T-helper 2 cell treated with Interferon-gamma antibody and Interleukin-4, amounts not matched to agents 5 μg/mL and 100 μg/mL, for 36 hours (primary cell): ENCODE results near the gene F8.
A peak's percentile ranks its signal among the peaks of the same experiment; 100 is the strongest.
"Not testable (repeated sequence)": the region's sequence is repeated elsewhere in the genome, so short reads cannot be mapped to it uniquely, and the experiment has no call there.

Experiments
- DNase-seq: peaks from one replicate; pipeline ENCODE4 v3.0.0; 2021; ENCODE audit warnings: low spot score
- H3K27ac Mint-ChIP-seq: one replicate; pipeline ENCODE4 v1.8.0; 2021; ENCODE audit warnings: mild to moderate bottlenecking, mixed read lengths
- H3K27me3 Mint-ChIP-seq: one replicate; pipeline ENCODE4 v1.8.0; 2021; ENCODE audit warnings: low read depth, mixed read lengths
- H3K36me3 Mint-ChIP-seq: one replicate; pipeline ENCODE4 v1.8.0; 2021; ENCODE audit warnings: low read depth, mixed read lengths
- H3K4me1 Mint-ChIP-seq: one replicate; pipeline ENCODE4 v1.8.0; 2021; ENCODE audit warnings: low read depth, mixed read lengths
- H3K4me3 Mint-ChIP-seq: one replicate; pipeline ENCODE4 v1.8.0; 2022; ENCODE audit warnings: mild to moderate bottlenecking, moderate library complexity, mixed read lengths
- H3K9me3 Mint-ChIP-seq: one replicate; pipeline ENCODE4 v1.8.0; 2021; ENCODE audit warnings: mixed read lengths

F8 gene

DNA sequence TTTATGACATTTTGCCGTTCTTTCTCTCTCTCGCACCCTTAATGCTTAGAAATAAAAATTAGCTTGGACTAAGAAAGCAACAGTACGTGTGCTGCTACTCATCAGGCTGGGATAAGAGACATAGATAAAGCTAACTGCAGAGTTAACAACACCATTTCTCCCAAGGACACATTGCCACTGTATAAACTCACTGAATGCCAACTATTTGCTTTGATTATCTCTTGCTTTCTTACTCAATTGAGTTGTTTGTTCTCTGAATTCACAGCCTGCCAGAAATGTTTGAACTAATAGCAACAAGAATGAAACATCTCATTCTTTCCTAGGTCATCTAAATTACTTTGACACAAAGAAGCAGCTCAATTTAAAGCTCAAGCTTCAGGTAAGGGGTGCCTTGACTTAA lies 34.6 kb downstream of the F8 start:
- H3K4me1 Mint-ChIP-seq = no peaks in the 10 kb centered on the region

DNA sequence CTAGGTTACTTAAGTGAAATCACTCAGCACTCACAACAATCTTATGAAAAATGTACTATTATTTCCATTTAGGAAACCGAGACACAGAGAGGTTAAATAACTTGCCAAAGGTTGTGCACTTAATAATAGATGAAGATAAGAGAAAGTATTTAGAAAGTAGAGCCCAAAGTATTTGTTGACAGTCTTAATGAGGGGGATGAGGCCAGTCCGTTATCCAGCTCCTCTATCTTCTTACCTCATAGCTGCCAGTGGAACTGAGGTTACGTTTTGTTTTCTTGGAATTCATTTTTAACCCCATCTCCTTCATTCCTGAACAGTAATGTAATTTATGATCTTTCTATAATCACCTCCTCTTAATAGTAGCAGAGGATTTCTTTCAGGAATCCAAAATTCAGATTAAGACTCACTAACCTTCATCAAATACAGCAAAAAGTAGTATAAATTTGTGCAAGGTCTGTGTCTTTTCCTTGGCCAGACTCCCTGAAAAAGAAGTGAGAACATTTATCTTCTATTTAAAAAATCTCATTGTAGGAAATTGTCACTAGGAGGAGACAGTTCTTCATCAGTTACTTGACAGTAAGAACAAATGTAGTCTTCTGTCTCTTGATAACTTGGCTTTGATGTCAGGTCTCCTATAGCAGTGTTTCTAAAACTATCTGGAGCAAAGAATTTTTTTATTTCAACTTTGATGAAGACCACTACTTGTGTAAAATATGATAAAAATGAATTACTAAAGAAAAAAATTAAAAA lies 35.5 kb downstream of the F8 start:
- H3K9me3 Mint-ChIP-seq = no peaks in the 10 kb centered on the region
- DNase-seq = no peak
- H3K4me3 Mint-ChIP-seq = no peak overlapping the region
- H3K27ac Mint-ChIP-seq = no peak overlapping the region
- peaks cover 3% of the 10 kb centered on the region for H3K27me3 Mint-ChIP-seq
- no peaks in the 10 kb centered on the region for H3K4me1 Mint-ChIP-seq
- no peaks in the 10 kb centered on the region for H3K36me3 Mint-ChIP-seq

More for the DNA sequence above, 34.6 kb downstream of the F8 start:
- H3K9me3 Mint-ChIP-seq = no peaks in the 10 kb centered on the region
- H3K36me3 Mint-ChIP-seq = no peaks in the 10 kb centered on the region
- H3K27ac Mint-ChIP-seq = no peak overlapping the region
- DNase-seq = no peak
- H3K4me3 Mint-ChIP-seq = no peak overlapping the region
- H3K27me3 Mint-ChIP-seq = peaks cover 3% of the 10 kb centered on the region

DNA sequence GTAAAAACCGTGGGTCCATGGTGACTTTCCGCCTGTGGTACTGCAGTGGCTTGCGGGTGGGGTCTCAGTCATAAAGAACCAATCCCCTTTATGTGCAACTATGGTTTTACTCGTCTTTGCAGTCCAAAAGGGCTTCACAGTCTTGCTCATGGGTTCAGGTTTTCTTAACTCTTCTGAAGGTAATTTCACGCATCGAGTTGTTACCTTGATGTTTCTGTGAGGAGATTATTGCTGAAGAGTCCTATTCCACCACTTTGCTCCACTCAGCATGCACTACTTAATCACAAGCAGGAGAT lies 41.5 kb downstream of the F8 start:
- peaks cover 11% of the 10 kb centered on the region for H3K4me1 Mint-ChIP-seq
- no peaks in the 10 kb centered on the region for H3K27me3 Mint-ChIP-seq
- H3K9me3 Mint-ChIP-seq = peaks cover 9% of the 10 kb centered on the region

DNA sequence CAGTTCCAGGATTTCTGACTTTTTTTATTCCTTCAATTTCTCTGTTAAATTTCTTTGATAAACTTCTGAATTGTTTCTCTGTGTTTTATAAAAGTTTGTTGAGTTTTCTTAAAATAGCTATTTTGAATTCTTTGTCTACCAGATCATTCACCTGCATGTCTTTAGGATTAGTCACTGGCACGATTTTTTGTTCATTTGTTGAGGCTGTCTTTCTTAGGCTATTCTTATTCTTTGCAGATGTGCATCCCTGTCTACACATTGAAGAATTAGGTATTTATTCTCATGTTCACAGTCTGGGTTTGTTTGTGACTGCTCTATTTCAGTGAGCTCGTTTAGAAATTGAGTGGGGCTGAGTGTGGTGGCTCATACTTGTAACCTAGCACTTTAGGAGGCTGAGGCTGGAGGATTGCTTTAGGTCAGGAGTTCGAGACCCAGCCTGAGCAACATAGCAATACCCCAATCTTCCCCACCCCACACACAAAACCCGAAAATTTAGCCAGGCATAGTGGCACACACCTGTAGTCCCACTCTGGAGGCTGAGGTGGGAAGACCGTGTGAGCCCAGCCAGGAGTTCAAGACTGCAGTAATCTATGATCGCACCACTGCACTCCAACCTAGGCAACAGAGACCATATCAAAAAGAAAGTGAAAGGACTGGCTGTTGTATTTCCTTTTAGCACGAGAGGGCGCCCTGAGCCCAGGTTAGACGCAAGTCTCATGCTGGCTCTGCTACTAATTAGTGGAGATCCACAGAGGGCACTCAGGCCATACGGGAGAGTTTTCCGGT lies 42.0 kb downstream of the F8 start:
- peak; percentile 65 for DNase-seq
- H3K36me3 Mint-ChIP-seq = peaks cover 2% of the 10 kb centered on the region
- H3K27me3 Mint-ChIP-seq = peaks cover under 1% of the 10 kb centered on the region
- H3K27ac Mint-ChIP-seq = peak overlapping the region; percentile 79
- H3K4me1 Mint-ChIP-seq = peaks cover 11% of the 10 kb centered on the region
- peak overlapping the region; percentile 81 for H3K4me3 Mint-ChIP-seq
- H3K9me3 Mint-ChIP-seq = peaks cover 9% of the 10 kb centered on the region

More for the DNA sequence above, 41.5 kb downstream of the F8 start:
- peak overlapping the region; percentile 79 for H3K27ac Mint-ChIP-seq
- peak overlapping the region; percentile 81 for H3K4me3 Mint-ChIP-seq
- no peak for DNase-seq
- H3K36me3 Mint-ChIP-seq = peaks cover 2% of the 10 kb centered on the region

DNA sequence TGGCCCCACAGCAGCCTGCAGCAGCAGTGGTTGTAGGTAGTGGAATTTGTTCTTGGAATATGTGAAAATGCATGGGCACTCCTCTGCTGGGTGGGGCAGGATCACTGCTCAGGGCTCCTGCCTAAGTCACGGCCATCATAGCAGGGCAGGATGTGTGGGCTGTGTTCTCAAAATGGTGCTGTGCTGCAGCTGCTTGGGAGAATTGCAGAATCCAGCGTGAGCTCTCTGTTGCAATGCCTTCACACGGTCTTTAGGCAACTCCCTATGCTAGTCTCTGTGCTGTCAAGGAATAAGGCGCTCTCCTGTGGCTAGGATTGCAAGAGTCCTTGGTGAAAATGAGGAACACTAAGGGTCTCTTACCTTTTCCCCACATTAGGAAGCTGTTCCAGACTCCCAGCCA lies 42.9 kb downstream of the F8 start:
- Mint-ChIP-seq H3K9me3 (peaks cover 9% of the 10 kb centered on the region), H3K4me1 (peaks cover 11% of the 10 kb centered on the region), H3K27ac (peak overlapping the region; percentile 36), H3K36me3 (peaks cover 2% of the 10 kb centered on the region), H3K4me3 (no peak overlapping the region), H3K27me3 (peaks cover 7% of the 10 kb centered on the region)
- no peak for DNase-seq

DNA sequence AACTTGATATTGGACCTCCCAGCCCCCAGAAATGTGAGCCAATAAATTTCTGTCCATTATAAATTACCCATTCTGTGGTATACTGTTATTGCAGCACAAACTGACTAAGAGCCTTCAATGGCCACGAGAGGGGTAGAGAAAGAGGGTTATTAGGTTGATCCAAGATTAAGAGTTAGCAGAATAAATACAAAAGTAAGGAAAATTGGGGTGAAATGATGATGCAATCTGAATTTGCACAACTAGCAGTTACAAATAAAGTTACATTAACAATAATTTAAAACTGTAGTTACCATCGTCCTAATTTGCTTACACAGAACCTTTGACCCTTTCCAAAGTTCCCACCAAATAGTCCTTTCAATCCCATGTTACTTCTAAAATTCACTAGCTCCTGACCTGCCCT lies 54.2 kb downstream of the F8 start:
- Mint-ChIP-seq H3K27ac (no peak overlapping the region), H3K9me3 (no peaks in the 10 kb centered on the region), H3K36me3 (no peaks in the 10 kb centered on the region), H3K4me1 (no peaks in the 10 kb centered on the region), H3K4me3 (no peak overlapping the region), H3K27me3 (peaks cover 11% of the 10 kb centered on the region)
- no peak for DNase-seq

DNA sequence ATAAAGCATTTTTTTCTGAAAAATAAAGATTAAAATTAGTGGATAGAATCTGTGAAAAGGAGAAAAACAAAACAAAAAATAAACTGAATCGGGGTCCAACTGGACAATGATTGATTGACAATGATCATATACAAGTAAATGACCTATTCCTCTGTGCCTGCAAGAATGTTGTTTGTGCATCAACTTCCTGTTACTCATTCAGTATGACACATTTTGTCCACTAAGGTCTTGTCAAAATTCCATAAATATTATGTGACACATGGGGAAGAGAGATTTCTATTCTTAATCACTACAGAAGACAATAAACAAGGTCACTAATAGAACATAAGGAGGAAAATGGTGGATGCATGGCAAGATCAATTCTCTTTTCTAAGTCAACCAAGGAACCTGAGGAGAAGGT lies 54.9 kb downstream of the F8 start:
- no peaks in the 10 kb centered on the region for H3K4me1 Mint-ChIP-seq
- no peaks in the 10 kb centered on the region for H3K9me3 Mint-ChIP-seq
- H3K36me3 Mint-ChIP-seq = no peaks in the 10 kb centered on the region
- H3K4me3 Mint-ChIP-seq = no peak overlapping the region
- no peak overlapping the region for H3K27ac Mint-ChIP-seq
- no peak for DNase-seq
- H3K27me3 Mint-ChIP-seq = peaks cover 11% of the 10 kb centered on the region

DNA sequence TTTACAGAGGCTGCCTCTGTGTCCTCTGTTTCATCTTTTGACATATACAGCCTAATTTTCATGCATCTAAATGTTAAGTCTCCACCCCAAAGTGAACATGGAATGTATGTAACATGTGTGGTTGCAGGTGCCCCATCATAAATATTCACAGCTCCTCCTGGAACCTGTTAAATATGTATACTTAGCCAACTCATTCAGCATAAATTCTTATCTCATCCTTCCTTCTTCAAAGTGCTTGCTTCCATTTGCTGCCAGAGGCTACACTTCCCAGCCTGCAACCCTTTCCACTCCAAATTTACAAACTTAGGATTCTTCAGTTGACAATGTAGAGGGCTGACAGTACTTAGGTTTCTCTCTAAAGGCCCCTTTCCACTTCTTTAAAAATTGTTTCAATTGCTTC lies 60.6 kb downstream of the F8 start:
- Mint-ChIP-seq H3K36me3 (no peaks in the 10 kb centered on the region), H3K27ac (no peak overlapping the region), H3K4me1 (no peaks in the 10 kb centered on the region), H3K9me3 (no peaks in the 10 kb centered on the region), H3K27me3 (no peaks in the 10 kb centered on the region), H3K4me3 (no peak overlapping the region)
- DNase-seq = no peak

DNA sequence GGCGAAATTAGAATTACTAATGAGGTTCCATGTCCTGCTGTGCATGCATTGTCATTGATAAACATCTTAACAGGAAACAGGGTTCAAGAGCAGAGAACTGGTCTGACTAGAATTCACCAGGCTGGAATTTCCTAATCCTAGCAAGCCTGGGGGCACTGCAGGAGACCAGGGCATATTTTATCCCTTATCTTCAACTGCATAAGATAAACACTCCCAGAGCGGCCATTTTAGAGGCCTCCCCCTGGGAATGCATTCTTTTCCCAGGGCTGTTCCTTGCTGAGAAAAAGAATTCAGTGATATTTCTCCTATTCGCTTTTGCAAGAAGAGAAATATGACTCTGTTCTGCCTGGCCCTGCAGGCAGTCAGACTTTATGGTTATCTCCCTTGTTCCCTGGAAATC lies 66.7 kb downstream of the F8 start:
- not testable (repeated sequence) for H3K4me3 Mint-ChIP-seq, H3K27me3 Mint-ChIP-seq, H3K36me3 Mint-ChIP-seq, H3K27ac Mint-ChIP-seq, H3K4me1 Mint-ChIP-seq, DNase-seq, H3K9me3 Mint-ChIP-seq

DNA sequence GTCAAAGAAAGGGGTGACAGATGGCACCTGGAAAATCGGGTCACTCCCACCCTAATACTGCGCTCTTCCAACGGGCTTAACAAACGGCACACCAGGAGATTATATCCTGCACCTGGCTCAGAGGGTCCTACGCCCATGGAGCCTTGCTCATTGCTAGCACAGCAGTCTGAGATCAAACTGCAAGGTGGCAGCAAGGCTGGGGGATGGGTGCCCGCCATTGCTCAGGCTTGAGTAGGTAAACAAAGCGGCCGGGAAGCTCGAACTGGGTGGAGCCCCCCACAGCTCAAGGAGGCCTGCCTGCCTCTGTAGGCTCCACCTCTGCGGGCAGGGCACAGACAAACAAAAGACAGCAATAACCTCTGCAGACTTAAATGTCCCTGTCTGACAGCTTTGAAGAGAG lies 83.3 kb downstream of the F8 start:
- H3K4me3 Mint-ChIP-seq, DNase-seq, H3K27ac Mint-ChIP-seq, H3K27me3 Mint-ChIP-seq, H3K4me1 Mint-ChIP-seq, H3K36me3 Mint-ChIP-seq, H3K9me3 Mint-ChIP-seq: not testable (repeated sequence)

DNA sequence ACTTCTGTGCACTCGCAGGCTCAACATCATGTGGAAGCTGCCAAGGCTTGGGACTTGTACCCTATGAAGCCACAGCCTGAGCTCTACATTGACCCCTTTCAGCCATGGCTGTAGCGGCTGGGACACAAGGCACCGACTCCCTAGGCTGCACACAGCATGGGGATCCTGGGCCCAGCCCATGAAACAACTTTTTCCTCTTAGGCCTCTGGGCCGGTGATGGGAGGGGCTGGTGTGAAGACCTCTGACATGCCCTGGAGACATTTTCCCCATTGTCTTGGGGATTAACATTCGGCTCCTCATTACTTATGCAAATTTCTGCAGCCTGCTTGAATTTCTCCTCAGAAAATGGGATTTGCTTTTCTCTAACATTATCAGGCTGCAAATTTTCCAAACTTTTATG lies 97.8 kb downstream of the F8 start:
- not testable (repeated sequence) for H3K36me3 Mint-ChIP-seq

DNA sequence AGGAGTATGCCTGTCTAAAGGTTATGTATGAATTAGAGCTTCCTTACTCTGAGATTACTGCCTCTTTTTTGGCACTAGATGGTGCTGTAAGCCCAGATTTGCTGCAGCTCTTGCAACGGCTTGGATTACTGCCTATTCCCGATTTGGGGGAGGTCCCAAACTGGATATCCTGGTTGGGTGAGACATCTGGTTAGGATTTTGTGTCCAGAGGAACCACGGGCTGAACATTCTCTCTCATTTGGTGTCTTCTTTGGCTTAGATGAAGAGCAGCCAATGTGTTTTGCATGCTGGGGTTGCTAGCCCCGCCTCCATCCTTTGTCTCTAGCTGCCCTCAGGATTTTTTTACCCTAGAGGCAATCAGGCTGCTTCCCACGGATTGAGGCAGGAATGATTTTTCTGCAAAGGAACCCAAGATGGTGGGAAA lies 104.5 kb downstream of the F8 start:
- peak overlapping the region; percentile 71 for H3K4me3 Mint-ChIP-seq
- H3K9me3 Mint-ChIP-seq = no peaks in the 10 kb centered on the region
- no peaks in the 10 kb centered on the region for H3K36me3 Mint-ChIP-seq
- H3K27me3 Mint-ChIP-seq = peaks cover 13% of the 10 kb centered on the region
- DNase-seq = peak; percentile 3
- H3K27ac Mint-ChIP-seq = no peak overlapping the region
- H3K4me1 Mint-ChIP-seq = no peaks in the 10 kb centered on the region

More for the DNA sequence above, 97.8 kb downstream of the F8 start:
- peaks cover 14% of the 10 kb centered on the region for H3K27me3 Mint-ChIP-seq
- not testable (repeated sequence) for H3K9me3 Mint-ChIP-seq, H3K4me3 Mint-ChIP-seq, H3K4me1 Mint-ChIP-seq, H3K27ac Mint-ChIP-seq, DNase-seq

DNA sequence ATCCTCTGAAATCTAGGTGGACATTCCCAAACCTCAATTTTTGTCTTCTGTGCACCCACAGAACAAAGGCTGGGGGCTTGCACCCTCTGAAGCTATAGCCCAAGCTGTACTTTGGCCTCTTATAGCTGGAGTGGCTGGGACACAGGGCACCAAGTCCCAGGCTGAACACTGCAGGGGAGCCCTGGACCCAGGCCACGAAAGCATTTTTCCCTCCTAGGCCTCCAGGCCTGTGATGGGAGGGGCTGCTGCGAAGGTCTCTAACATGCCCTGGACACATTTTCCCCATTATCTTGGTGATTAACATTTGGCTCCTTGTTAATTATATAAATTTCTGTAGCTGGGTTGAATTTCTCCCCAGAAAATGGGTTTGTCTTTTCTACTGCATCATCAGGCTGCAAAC lies 108.5 kb downstream of the F8 start:
- Mint-ChIP-seq H3K4me3 (no peak overlapping the region), H3K9me3 (no peaks in the 10 kb centered on the region), H3K36me3 (no peaks in the 10 kb centered on the region), H3K4me1 (no peaks in the 10 kb centered on the region), H3K27me3 (peaks cover 4% of the 10 kb centered on the region), H3K27ac (no peak overlapping the region)
- no peak for DNase-seq

DNA sequence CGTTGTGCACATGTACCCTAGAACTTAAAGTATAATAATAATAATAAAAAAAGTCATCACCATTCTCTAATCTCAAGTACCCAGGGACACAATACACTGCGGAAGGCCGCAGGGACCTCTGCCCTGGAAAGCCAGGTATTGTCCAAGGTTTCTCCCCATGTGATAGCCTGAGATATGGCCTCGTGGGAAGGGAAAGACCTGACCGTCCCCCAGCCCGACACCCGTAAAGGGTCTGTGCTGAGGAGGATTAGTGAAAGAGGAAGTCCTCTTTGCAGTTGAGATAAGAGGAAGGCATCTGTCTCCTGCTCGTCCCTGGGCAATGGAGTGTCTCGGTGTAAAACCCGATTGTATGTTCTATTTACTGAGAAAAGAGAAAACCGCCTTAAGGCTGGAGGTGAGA lies 112.0 kb downstream of the F8 start:
- not testable (repeated sequence) for H3K27ac Mint-ChIP-seq, H3K36me3 Mint-ChIP-seq, H3K27me3 Mint-ChIP-seq, H3K4me3 Mint-ChIP-seq, DNase-seq, H3K9me3 Mint-ChIP-seq, H3K4me1 Mint-ChIP-seq

DNA sequence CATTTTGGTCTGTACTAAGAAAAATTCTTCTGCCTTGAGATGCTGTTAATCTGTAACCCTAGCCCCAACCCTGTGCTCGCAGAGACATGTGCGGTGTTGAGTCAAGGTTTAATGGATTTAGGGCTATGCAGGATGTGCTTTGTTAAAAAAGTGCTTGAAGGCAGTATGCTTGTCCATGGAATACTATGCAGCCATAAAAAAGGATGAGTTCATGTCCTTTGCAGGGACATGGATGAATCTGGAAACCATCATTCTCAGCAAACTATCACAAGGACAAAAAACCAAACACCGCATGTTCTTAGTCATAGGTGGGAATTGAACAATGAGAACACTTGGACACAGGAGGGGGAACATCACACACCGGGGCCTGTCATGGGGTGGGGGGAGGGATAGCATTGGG lies 112.5 kb downstream of the F8 start:
- not testable (repeated sequence) for H3K27ac Mint-ChIP-seq, H3K4me1 Mint-ChIP-seq, DNase-seq, H3K4me3 Mint-ChIP-seq, H3K9me3 Mint-ChIP-seq, H3K36me3 Mint-ChIP-seq, H3K27me3 Mint-ChIP-seq
